OCI-LY7 (cell line): Measurements from ENCODE around the gene LRRFIP2.

Experiments used
- EZH2phosphoT487 ChIP-seq: fragments of 200-600 bp; sonication (generic); IDR thresholded peaks from 2 replicates; pipeline ENCODE4 v1.6.1; 2018; ENCODE audit warnings: low read depth, borderline replicate concordance, mild to moderate bottlenecking, mixed run types, antibody characterized with exemption, low read length, moderate library complexity, mixed read lengths
- TF ChIP-seq, protein P1 (sequence below): fragments of 200-600 bp; sonication (generic); conservative IDR thresholded peaks from 2 replicates; pipeline ENCODE4 v1.5.1; 2014; ENCODE audit warnings: mild to moderate bottlenecking, antibody characterized with exemption, low read length, moderate library complexity, mixed read lengths

DNA sequence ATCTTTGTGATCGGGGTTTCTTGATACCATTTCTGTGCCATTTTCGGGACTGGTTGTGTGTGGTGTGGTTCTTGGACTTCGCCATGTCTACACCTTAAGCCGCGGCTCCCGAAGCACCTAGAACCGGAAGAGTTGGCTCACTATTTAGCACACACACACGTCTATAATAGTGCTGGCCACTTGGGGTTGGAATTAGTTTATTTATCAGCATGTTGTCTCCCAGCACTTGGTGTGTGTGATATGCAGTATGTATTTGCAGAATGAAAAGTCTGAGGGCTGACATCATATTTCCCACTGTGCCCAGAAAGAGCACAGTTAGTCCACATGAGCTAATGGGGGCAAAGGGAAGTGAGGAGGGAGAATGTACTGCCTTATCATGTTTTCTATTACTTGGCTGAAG, 157.5 kb downstream of the LRRFIP2 start:
- no peak for TF ChIP-seq EZH2phosphoT487
- TF ChIP-seq, protein P1, sequence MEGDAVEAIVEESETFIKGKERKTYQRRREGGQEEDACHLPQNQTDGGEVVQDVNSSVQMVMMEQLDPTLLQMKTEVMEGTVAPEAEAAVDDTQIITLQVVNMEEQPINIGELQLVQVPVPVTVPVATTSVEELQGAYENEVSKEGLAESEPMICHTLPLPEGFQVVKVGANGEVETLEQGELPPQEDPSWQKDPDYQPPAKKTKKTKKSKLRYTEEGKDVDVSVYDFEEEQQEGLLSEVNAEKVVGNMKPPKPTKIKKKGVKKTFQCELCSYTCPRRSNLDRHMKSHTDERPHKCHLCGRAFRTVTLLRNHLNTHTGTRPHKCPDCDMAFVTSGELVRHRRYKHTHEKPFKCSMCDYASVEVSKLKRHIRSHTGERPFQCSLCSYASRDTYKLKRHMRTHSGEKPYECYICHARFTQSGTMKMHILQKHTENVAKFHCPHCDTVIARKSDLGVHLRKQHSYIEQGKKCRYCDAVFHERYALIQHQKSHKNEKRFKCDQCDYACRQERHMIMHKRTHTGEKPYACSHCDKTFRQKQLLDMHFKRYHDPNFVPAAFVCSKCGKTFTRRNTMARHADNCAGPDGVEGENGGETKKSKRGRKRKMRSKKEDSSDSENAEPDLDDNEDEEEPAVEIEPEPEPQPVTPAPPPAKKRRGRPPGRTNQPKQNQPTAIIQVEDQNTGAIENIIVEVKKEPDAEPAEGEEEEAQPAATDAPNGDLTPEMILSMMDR: no peak
